ENCODE results near the gene FAM83G. TPM values are rescaled to one million over a fixed set of nuclear protein-coding genes. Genes with fewer than 3 reads are reported as not detected.
"Not testable (repeated sequence)": the region's sequence is repeated elsewhere in the genome, so short reads cannot be mapped to it uniquely, and the experiment has no call there.

FAM83G gene
- total and polyA plus RNA-seq, 3 donors from 2014 or later, result 2.5 to 4.7 (median 4.6) TPM

- Histone ChIP-seq H3K4me3 (no peak overlapping the region), H3K27ac (no peak overlapping the region), H3K9me3 (no peaks in the 10 kb centered on the region), H3K36me3 (ENCODE audit: low read depth, missing control alignments) (no peaks in the 10 kb centered on the region), H3K27me3 (no peaks in the 10 kb centered on the region), H3K4me1 (peaks cover 3% of the 10 kb centered on the region)
- TF ChIP-seq POLR2A (IDR thresholded peaks at IDR 0.05) (no peak), CTCF (IDR thresholded peaks at IDR 0.05) (no peak)
- DNase-seq, result no peak
- intact Hi-C loops (cut with DNase I; ENCODE audit: low total_unique reads), result no loop called here
- WGBS, 2 donors, result 100% methylated on average over 1 of the region's 1 CpG
Observed at GRCh38 chr17:18925187-18925586, 79.4 kb downstream of the FAM83G start.

- H3K4me3 ChIP-seq; H3K4me1 ChIP-seq; H3K36me3 ChIP-seq (ENCODE audit: low read depth, missing control alignments); DNase-seq; H3K9me3 ChIP-seq; intact Hi-C loops (cut with DNase I; ENCODE audit: low total_unique reads); H3K27ac ChIP-seq; H3K27me3 ChIP-seq: not testable (repeated sequence)
- WGBS, 2 donors, result 97 to 99% methylated on average over 7 of the region's 7 CpGs
Observed at GRCh38 chr17:18922596-18922995, 82.0 kb downstream of the FAM83G start.

- TF ChIP-seq CTCF (IDR thresholded peaks at IDR 0.05) (no peak), POLR2A (IDR thresholded peaks at IDR 0.05) (no peak)
- Histone ChIP-seq H3K36me3 (ENCODE audit: low read depth, missing control alignments) (no peaks in the 10 kb centered on the region), H3K9me3 (no peaks in the 10 kb centered on the region), H3K27me3 (no peaks in the 10 kb centered on the region), H3K4me3 (no peak overlapping the region), H3K27ac (no peak overlapping the region), H3K4me1 (peaks cover 3% of the 10 kb centered on the region)
- WGBS, 2 donors, result 76 to 83% methylated on average over 4 of the region's 4 CpGs
- no peak for DNase-seq
- intact Hi-C loops (cut with DNase I; ENCODE audit: low total_unique reads), result no loop called here
Observed at GRCh38 chr17:18921912-18922451, 82.6 kb downstream of the FAM83G start.

- Histone ChIP-seq H3K4me3 (no peak overlapping the region), H3K27ac (no peak overlapping the region), H3K9me3 (no peaks in the 10 kb centered on the region), H3K36me3 (ENCODE audit: low read depth, missing control alignments) (no peaks in the 10 kb centered on the region), H3K27me3 (no peaks in the 10 kb centered on the region), H3K4me1 (peaks cover 3% of the 10 kb centered on the region)
- no peak for DNase-seq
- TF ChIP-seq POLR2A (IDR thresholded peaks at IDR 0.05) (no peak), CTCF (IDR thresholded peaks at IDR 0.05) (no peak)
- intact Hi-C loops (cut with DNase I; ENCODE audit: low total_unique reads), result no loop called here
- 55 to 72% methylated on average over 2 of the region's 2 CpGs for WGBS, 2 donors
Observed at GRCh38 chr17:18921485-18921884, 83.1 kb downstream of the FAM83G start.

GRCh38 chr17:18920911-18921441 is 83.6 kb downstream of the FAM83G start:
- intact Hi-C loops (cut with DNase I; ENCODE audit: low total_unique reads), result no loop called here
- no peak for DNase-seq

More at GRCh38 chr17:18920911-18921441, 83.6 kb downstream of the FAM83G start:
- H3K27me3 ChIP-seq, result no peaks in the 10 kb centered on the region
- 32 to 39% methylated on average over 6 of the region's 6 CpGs for WGBS, 2 donors
- H3K9me3 ChIP-seq, result no peaks in the 10 kb centered on the region
- no peak overlapping the region for H3K27ac ChIP-seq
- no peak for TF ChIP-seq POLR2A (IDR thresholded peaks at IDR 0.05)
- no peak for TF ChIP-seq CTCF (IDR thresholded peaks at IDR 0.05)
- peaks cover 3% of the 10 kb centered on the region for H3K4me1 ChIP-seq
- H3K36me3 ChIP-seq (ENCODE audit: low read depth, missing control alignments), result no peaks in the 10 kb centered on the region
- H3K4me3 ChIP-seq, result no peak overlapping the region

All from testis (tissue), 3 donors.